Measurements from ENCODE around the gene SEC16A.

Gene SEC16A

GRCh38 chr9:136507221-136507991, 24.6 kb upstream of the SEC16A start:
- Histone ChIP-seq H2BK5ac (ENCODE audit: low read length) (peak overlapping the region; percentile 24), H2BK12ac (ENCODE audit: low read length) (no peak overlapping the region), H3K9me3 (replicated peaks in 1 of 2; ENCODE audit: control insufficient read depth in 2 of 2, insufficient read depth in 1 of 2, low read depth in 1 of 2, low read length in 2 of 2) (no peaks in the 10 kb centered on the region), H3K23ac (ENCODE audit: low read depth, low read length, poor library complexity) (peak overlapping the region; percentile 75), H2BK120ac (ENCODE audit: low read depth, low read length) (no peak overlapping the region), H4K91ac (ENCODE audit: low read depth, low read length, poor library complexity) (no peak overlapping the region), H3K27ac (replicated peaks; ENCODE audit: low read length) (no peak overlapping the region), H3K14ac (ENCODE audit: low read length) (peak overlapping the region; percentile 63), H3K27me3 (ENCODE audit: control insufficient read depth in 3 of 3, insufficient read depth in 3 of 3, low read depth in 1 of 3, low read length in 3 of 3) (no peaks in the 10 kb centered on the region), H3K79me1 (ENCODE audit: low read depth, low read length) (peaks cover 33% of the 10 kb centered on the region), H2AFZ (ENCODE audit: low read length) (no peak overlapping the region), H3K36me3 (replicated peaks in 1 of 2; ENCODE audit: control insufficient read depth in 2 of 2, insufficient read depth in 2 of 2, low read length in 2 of 2) (peaks cover 89 to 99% of the 10 kb centered on the region in 2 donors), H3K4me2 (ENCODE audit: insufficient read depth, low read length, poor library complexity, severe bottlenecking) (no peak overlapping the region), H2AK5ac (ENCODE audit: low read depth, low read length) (no peak overlapping the region), H3K4me1 (ENCODE audit: control insufficient read depth in 2 of 2, insufficient read depth in 1 of 2, low read depth in 1 of 2, low read length in 2 of 2) (peaks cover 0 to 8% of the 10 kb centered on the region in 2 donors), H3K4me3 (ENCODE audit: low read length in 2 of 2) (no peak overlapping the region), H3K9ac (ENCODE audit: low read depth, low read length, poor library complexity) (peak overlapping the region; percentile 60), H4K8ac (ENCODE audit: low read depth, low read length) (no peak overlapping the region), H3K18ac (ENCODE audit: low read length) (peak overlapping the region; percentile 5), H2BK15ac (ENCODE audit: low read length) (no peak overlapping the region), H3K4ac (ENCODE audit: low read length) (no peak overlapping the region)
- WGBS, 2 donors (ENCODE audit: extremely low coverage in 2 of 2, insufficient read length in 2 of 2, insufficient replicate concordance in 1 of 2): no CpG with 5 or more reads among the region's 28 CpGs
- no peak for DNase-seq (ENCODE audit: low spot score)

GRCh38 chr9:136506425-136506824, 23.6 kb upstream of the SEC16A start:
- Histone ChIP-seq H2BK12ac (ENCODE audit: low read length) (no peak overlapping the region), H3K9me3 (replicated peaks in 1 of 2; ENCODE audit: control insufficient read depth in 2 of 2, insufficient read depth in 1 of 2, low read depth in 1 of 2, low read length in 2 of 2) (no peaks in the 10 kb centered on the region), H2AFZ (ENCODE audit: low read length) (no peak overlapping the region), H4K8ac (ENCODE audit: low read depth, low read length) (no peak overlapping the region), H3K27me3 (ENCODE audit: control insufficient read depth in 3 of 3, insufficient read depth in 3 of 3, low read depth in 1 of 3, low read length in 3 of 3) (no peaks in the 10 kb centered on the region), H3K36me3 (replicated peaks in 1 of 2; ENCODE audit: control insufficient read depth in 2 of 2, insufficient read depth in 2 of 2, low read length in 2 of 2) (peaks cover 86 to 98% of the 10 kb centered on the region in 2 donors), H2AK5ac (ENCODE audit: low read depth, low read length) (no peak overlapping the region), H3K14ac (ENCODE audit: low read length) (no peak overlapping the region), H2BK15ac (ENCODE audit: low read length) (no peak overlapping the region), H3K4me1 (ENCODE audit: control insufficient read depth in 2 of 2, insufficient read depth in 1 of 2, low read depth in 1 of 2, low read length in 2 of 2) (no peaks in the 10 kb centered on the region), H3K18ac (ENCODE audit: low read length) (peak overlapping the region; percentile 28), H3K9ac (ENCODE audit: low read depth, low read length, poor library complexity) (no peak overlapping the region), H4K91ac (ENCODE audit: low read depth, low read length, poor library complexity) (no peak overlapping the region), H3K79me1 (ENCODE audit: low read depth, low read length) (peaks cover 27% of the 10 kb centered on the region), H2BK5ac (ENCODE audit: low read length) (peak overlapping the region; percentile 35), H3K4ac (ENCODE audit: low read length) (no peak overlapping the region), H2BK120ac (ENCODE audit: low read depth, low read length) (no peak overlapping the region), H3K4me3 (ENCODE audit: low read length in 2 of 2) (no peak overlapping the region), H3K27ac (replicated peaks; ENCODE audit: low read length) (no peak overlapping the region), H3K4me2 (ENCODE audit: insufficient read depth, low read length, poor library complexity, severe bottlenecking) (no peak overlapping the region), H3K23ac (ENCODE audit: low read depth, low read length, poor library complexity) (no peak overlapping the region)
- DNase-seq (ENCODE audit: low spot score): no peak
- WGBS, 2 donors (ENCODE audit: extremely low coverage in 2 of 2, insufficient read length in 2 of 2, insufficient replicate concordance in 1 of 2): no CpG with 5 or more reads among the region's 30 CpGs

DNA sequence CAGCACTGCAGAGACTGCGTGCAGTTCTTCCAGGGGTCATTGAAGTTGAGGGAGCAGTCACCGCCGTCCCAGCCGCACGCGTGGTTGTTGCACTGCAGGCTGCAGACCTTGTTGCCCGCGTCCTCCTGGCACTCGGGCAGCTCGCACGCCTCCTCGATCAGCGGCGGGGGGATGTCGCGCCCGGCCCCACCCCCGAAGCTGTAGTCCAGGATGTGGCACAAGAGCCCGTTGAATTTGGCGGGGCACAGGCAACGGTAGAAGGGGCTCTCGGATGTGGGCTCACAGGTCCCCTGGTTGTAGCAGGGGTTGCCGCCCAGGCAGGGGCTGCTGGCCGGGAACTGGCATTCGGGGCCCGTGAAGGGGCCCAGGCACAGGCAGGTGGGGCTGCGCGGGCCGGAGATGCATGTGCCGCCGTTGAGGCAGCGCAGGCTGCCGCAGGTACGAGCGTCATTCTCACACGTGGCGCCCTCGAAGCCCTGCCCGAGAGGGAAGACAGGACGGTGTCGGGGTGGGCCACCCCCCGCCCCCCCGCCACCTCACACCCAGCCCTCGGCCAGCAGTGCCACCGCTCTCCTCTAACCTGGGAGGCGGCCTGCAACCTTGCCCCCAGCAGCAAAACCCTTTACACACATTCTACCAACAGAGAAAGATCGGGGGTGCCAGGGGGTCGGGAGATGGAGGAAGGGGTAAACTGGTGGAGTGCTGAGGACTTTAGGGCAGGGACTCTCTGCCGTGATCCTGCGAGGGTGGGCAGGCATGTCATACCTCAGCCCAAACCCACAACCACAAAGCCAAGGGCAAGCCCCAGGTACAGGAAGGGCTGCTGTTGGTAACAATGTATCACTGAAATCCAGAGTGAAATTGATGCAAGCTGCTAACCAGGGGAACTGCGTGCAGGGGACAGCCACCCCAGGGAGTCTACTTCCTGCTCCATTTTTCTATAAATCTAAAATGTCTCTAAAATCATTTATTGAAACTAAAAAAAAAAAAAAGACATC, 22.9 kb upstream of the SEC16A start:
- no CpG with 5 or more reads among the region's 51 CpGs for WGBS, 2 donors (ENCODE audit: extremely low coverage in 2 of 2, insufficient read length in 2 of 2, insufficient replicate concordance in 1 of 2)
- no peak overlapping the region for H4K91ac ChIP-seq (ENCODE audit: low read depth, low read length, poor library complexity)

More for the DNA sequence above, 22.9 kb upstream of the SEC16A start:
- Histone ChIP-seq H3K9me3 (replicated peaks in 1 of 2; ENCODE audit: control insufficient read depth in 2 of 2, insufficient read depth in 1 of 2, low read depth in 1 of 2, low read length in 2 of 2) (no peaks in the 10 kb centered on the region), H2BK5ac (ENCODE audit: low read length) (peak overlapping the region; percentile 82), H3K79me1 (ENCODE audit: low read depth, low read length) (peaks cover 27% of the 10 kb centered on the region), H3K23ac (ENCODE audit: low read depth, low read length, poor library complexity) (no peak overlapping the region), H3K27ac (replicated peaks; ENCODE audit: low read length) (no peak overlapping the region), H3K4ac (ENCODE audit: low read length) (no peak overlapping the region), H3K4me1 (ENCODE audit: control insufficient read depth in 2 of 2, insufficient read depth in 1 of 2, low read depth in 1 of 2, low read length in 2 of 2) (no peaks in the 10 kb centered on the region), H3K9ac (ENCODE audit: low read depth, low read length, poor library complexity) (peak overlapping the region; percentile 21), H3K27me3 (ENCODE audit: control insufficient read depth in 3 of 3, insufficient read depth in 3 of 3, low read depth in 1 of 3, low read length in 3 of 3) (no peaks in the 10 kb centered on the region), H3K4me2 (ENCODE audit: insufficient read depth, low read length, poor library complexity, severe bottlenecking) (no peak overlapping the region), H3K14ac (ENCODE audit: low read length) (peak overlapping the region; percentile 21), H3K36me3 (replicated peaks in 1 of 2; ENCODE audit: control insufficient read depth in 2 of 2, insufficient read depth in 2 of 2, low read length in 2 of 2) (peaks cover 84 to 96% of the 10 kb centered on the region in 2 donors), H2BK15ac (ENCODE audit: low read length) (no peak overlapping the region), H2AK5ac (ENCODE audit: low read depth, low read length) (peak overlapping the region; percentile 37), H2AFZ (ENCODE audit: low read length) (no peak overlapping the region), H2BK120ac (ENCODE audit: low read depth, low read length) (no peak overlapping the region), H3K4me3 (ENCODE audit: low read length in 2 of 2) (no peak overlapping the region), H4K8ac (ENCODE audit: low read depth, low read length) (no peak overlapping the region), H2BK12ac (ENCODE audit: low read length) (no peak overlapping the region), H3K18ac (ENCODE audit: low read length) (no peak overlapping the region)
- no peak for DNase-seq (ENCODE audit: low spot score)
